HEK293T (cell line): Measurements from ENCODE around the gene NYNRIN.

Source experiments
- ARNT ChIP-seq: fragments of 450-650 bp; IDR thresholded peaks from 2 replicates; pipeline ENCODE4 v1.6.1; 2017; ENCODE audit warnings: mild to moderate bottlenecking
- BHLHE40 ChIP-seq: fragments of 450-650 bp; IDR thresholded peaks from 2 replicates; pipeline ENCODE4 v1.6.1; 2016; ENCODE audit warnings: mild to moderate bottlenecking, moderate library complexity, borderline replicate concordance
- FOXK2 ChIP-seq: fragments of 450-650 bp; IDR thresholded peaks from 2 replicates; pipeline ENCODE4 v1.6.1; 2016; ENCODE audit warnings: mild to moderate bottlenecking
- L3MBTL2 ChIP-seq: fragments of 450-650 bp; conservative IDR thresholded peaks from 2 replicates; pipeline ENCODE4 v1.6.1; 2016; ENCODE audit warnings: mild to moderate bottlenecking
- NFRKB ChIP-seq: fragments of 450-650 bp; IDR thresholded peaks from 2 replicates; pipeline ENCODE4 v1.6.1; 2016; ENCODE audit warnings: mild to moderate bottlenecking, moderate library complexity
- PKNOX1 ChIP-seq: fragments of 450-650 bp; IDR thresholded peaks from 2 replicates; pipeline ENCODE4 v1.6.1; 2016
- SP1 ChIP-seq: fragments of 450-650 bp; IDR thresholded peaks from 2 replicates; pipeline ENCODE4 v1.6.1; 2017
- SUZ12 ChIP-seq: fragments of 450-650 bp; IDR thresholded peaks from 2 replicates; pipeline ENCODE4 v1.6.1; 2016; ENCODE audit warnings: mild to moderate bottlenecking
- TARDBP ChIP-seq: fragments of 450-650 bp; IDR thresholded peaks from 2 replicates; pipeline ENCODE4 v1.6.1; 2016

DNA sequence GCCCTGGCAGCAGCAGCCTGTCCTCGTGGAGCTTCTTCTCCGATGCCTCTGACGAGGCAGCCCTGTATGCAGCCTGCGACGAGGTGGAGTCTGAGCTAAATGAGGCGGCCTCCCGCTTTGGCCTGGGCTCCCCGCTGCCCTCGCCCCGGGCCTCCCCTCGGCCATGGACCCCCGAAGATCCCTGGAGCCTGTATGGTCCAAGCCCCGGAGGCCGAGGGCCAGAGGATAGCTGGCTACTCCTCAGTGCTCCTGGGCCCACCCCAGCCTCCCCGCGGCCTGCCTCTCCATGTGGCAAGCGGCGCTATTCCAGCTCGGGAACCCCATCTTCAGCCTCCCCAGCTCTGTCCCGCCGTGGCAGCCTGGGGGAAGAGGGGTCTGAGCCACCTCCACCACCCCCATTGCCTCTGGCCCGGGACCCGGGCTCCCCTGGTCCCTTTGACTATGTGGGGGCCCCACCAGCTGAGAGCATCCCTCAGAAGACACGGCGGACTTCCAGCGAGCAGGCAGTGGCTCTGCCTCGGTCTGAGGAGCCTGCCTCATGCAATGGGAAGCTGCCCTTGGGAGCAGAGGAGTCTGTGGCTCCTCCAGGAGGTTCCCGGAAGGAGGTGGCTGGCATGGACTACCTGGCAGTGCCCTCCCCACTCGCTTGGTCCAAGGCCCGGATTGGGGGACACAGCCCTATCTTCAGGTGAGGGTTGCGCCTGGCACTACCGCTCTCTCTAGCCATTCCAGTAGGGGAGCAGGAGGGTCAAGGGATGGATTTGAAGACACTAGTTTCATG, 28.7 kb upstream of the NYNRIN start:
- TF ChIP-seq SP1 (no peak), SUZ12 (no peak), BHLHE40 (no peak), NFRKB (no peak), L3MBTL2 (no peak), TARDBP (no peak), FOXK2 (no peak), ARNT (no peak), PKNOX1 (no peak)
